ENCODE data around the gene TASP1.
"Not testable (repeated sequence)": the region's sequence is repeated elsewhere in the genome, so short reads cannot be mapped to it uniquely, and the experiment has no call there.

Gene TASP1

DNA sequence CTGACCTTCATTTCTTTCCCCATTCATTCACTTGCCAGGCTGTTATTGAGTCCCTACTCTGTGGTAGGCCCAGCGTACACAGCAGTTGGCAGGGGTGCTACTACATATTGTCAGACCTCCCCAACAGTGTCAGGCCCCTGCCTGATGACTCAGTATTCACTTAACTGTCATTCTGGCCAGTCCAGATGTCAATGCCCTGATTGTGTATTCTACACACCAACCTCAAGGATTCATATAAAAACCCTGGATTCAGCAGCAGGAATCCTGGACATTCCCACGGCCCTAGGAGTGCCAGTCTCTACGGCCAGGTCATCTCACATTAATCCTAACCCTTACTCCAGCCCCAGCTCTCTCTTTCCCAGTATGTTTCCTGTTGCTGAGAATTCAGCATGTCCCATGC is 151.5 kb downstream of the TASP1 start:
- DNase-seq = no peak

DNA sequence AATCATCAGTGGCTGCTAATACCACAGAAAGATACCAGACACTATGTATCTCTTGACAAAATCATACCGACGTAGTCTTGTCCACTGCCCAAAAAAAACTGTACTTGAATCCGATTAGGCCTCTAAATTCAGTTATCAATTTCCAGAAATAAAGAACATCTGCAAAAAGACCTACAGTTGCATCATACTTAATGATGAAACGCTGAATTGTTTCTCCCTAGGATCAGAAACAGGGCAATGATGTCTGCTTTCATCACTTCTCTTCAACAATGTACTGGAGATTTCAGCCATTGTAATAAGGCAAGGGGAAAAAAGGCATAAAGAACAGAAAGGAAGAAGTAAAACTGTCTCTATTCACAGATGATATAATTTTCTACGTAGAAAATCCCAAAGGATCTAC is 152.0 kb downstream of the TASP1 start:
- no peak for DNase-seq

DNA sequence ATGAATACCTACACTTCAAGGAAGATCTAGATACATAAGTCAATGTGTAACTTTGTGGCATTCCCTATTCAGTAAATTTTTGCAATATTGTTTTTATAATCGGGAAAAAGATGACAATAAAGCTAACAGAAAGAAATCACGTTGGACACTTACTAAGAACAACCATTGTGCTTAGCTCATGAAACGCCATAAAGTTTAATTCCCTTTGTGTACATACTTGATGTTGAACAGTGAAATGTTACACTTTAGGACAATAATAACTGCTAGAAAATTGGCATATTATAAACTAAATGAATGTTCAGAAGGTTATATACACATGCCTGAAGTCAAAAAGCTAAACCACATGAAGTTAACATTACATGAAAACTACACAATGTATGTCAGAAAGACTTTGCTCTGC is 153.2 kb downstream of the TASP1 start:
- no peak for DNase-seq

DNA sequence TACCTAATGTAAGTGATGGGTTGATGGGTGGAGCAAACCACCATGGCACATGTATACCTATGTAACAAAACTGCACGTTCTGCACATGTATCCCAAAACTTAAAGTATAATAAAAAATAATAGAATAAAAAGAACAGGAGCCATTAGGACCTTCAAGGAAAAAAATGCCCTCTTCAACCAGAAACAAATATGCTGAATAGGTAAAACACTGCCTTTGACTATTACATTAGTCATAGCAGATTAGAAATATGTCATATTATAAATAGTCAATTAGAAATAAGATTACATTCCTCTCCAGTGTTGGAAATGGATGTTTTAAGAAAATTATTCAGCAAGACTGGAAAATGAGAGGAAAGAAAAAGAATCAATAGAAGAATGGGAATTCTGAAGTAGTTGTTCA is 153.7 kb downstream of the TASP1 start:
- DNase-seq = not testable (repeated sequence)

DNA sequence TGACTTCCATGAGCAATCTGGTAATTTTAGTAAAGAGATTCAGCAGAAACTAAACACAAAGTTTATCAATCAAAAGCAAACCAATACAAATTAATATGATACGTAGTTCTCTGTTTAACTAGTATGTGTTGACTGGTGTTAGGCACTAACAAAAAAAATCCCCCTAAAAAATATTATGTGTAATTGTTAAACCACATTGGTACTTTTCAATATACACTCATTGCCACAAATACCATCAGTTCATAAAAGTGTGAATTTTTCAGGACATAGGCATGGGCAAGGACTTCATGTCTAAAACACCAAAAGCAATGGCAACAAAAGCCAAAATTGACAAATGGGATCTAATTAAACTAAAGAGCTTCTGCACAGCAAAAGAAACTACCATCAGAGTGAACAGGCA is 155.3 kb downstream of the TASP1 start:
- DNase-seq = not testable (repeated sequence)

DNA sequence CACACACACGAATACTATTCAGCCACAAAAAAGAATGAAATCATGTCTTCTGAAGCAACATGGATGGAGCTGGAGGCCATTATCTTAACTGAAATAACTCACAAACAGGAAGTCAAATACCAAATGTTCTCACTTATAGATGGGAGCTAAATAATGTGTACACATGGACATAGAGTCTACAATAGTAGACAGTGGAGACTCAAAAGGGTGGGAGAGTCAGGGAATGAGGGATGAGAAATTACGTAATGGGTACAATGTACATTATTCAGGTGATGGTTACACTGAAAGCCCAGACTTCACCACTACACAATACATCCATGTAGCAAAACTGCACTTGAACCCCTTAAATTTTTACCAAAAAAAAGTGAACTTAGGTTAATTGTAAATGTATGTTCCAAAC is 160.4 kb downstream of the TASP1 start:
- DNase-seq = no peak

DNA sequence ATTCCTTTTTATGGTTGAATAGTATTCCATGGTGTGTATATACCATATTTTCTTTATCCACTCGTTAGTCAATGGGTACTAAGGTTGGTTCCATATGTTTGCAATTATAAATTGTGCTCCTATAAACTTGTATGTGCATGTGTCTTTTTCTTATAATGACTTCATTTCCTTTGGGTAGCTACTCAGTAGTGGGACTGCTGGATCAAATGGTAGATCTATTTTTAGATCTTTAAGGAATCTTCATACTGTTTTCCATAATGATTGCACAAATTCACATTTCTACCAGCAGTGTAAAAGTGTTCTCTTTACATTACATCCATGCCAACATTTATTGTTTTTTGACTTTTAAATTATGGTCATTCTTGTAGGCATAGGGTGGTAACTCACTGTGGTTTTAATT is 164.3 kb downstream of the TASP1 start:
- no peak for DNase-seq

DNA sequence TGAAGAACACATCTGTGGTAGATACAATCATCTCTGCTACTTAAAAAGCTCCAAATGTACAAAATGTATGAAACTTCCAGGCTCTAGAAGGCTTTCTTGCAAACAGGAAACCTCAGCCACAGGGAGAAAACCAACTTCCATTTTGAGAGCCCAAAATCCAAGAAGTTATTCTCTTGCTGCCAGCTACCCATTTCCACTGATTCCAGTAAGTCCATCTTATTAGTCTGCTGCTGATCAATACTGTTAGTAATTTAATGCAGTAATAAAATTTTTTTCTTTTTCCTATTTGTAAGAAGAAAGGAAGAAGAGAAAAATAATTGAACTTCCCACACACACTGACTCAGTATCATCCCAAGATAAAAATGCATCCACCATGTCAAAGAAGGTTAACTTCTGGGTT is 169.5 kb downstream of the TASP1 start:
- DNase-seq = no peak

DNA sequence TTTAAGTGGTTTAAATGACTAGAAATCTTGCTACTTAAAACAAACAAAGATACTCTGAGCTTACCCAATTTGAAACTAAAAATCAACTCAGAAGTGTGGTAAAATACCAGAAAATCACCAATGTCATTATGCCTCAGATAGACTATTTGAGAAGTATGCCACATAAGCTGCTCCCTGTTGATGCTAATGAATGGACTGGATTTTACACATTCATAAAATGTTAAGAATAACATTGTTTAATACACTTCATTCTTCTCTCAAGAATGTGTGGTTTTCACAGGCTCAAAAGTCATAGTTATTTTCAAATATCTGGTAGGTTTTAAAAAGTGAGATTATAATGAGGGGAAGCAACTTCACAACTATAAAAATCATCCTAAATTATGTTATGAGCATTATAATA is 170.6 kb downstream of the TASP1 start:
- no peak for DNase-seq

DNA sequence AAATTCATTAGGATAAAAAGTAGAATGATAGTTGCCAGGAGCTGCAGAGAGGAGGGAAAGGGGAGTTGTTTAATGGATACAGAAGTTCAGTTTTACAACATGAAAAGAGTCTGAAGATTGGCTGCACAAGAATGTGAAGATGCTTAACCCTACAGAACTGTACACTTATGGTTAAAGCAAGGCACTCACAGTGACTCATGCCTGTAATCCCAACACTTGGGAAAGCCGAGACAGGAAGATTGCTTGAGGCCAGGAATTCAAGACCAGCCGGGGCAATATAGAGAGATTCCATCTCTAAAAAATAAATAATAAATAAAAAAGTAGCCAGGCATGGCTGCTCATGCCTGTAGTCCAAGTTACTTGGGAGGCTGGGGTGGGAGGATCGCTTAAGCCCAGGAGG is 174.0 kb downstream of the TASP1 start:
- no peak for DNase-seq

DNA sequence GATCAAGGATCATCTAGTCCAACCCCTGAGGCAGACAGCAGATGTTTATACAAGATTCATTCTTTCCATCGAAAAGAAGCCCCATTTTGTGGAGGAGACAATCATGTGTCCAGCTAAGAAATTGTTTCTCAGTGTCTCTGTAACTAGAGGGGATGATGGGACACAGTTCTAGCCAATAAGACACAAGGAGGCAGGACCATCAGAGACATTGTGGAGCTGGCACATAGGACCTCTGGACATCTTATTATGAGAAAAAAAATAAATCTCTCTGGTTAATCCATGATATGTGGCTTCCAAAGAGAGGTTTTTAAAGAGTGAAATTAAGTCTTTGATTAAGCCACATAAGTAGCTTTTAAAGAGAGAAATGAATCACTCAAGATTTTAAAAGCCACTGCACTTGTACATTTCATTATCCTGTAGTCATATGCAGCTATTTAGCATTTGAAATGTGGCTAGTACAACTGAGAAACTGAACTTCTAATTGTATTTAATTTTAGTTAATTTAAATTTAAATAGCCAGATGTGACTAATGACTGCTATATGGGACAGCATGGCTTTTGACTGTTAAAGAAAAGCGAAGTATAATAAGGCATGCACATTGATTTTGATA is 176.8 kb downstream of the TASP1 start:
- DNase-seq = no peak

DNA sequence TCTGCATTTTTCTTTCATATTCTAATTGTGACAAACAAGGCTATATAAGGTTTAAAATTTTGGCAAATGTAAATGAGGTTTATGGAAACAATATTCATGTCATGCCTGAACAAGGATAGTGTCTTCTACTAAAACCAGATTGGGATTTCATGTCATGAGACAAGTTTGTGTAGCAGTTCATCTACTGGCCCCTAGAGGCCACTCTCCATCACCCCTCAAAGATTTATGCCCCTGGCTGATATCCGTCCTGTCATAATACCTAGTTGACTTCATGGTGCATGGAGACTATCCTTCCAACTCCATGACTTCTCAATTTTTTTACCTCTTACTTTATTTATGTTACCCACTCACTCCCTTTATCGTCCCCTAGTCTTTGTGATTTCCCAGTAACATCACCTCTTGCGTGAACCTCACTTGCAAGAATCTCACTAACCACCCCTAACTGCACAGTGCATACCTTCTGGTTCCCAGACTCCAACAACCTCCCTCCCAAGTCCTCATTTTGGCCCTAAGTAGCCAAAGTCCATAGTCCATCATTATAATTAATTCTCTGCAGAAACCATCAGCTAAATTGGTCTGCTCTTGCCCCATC is 179.8 kb downstream of the TASP1 start:
- no peak for DNase-seq

DNA sequence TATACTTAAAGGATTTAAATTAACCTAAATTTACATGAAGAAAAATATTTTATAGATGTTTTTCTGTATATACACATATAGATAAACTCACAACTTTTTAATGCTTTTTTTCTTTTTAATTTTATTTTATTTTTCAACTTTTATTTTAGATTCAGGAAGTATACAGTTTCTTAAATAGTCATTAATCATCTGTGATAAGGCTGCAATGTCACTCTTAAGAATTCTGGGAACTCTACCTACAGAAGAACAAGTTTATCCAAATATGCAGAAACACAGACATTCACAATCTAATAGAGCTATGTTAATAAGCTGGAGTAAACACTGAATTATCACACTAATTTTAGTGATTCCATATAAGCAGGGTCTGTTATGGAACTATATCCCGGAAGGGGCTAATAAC is 181.2 kb downstream of the TASP1 start:
- no peak for DNase-seq

DNA sequence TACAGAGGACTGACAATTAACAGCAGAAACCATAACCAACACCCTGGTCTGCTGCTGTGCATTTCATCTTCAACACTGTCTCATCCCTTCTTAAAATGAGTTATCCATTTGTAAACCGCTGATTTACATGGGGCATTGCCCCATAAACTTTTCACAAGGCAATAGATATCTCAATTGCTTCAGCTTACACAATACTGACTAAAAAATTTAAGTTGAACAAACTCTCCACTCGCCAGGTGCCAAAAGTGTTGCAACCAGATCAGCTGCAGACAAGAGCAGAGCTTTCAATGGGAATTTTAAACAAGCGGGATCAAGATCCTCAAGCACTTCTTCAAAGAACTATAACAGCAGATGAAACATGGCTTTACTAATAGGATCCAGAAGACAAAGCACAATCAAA is 183.0 kb downstream of the TASP1 start:
- no peak for DNase-seq

DNA sequence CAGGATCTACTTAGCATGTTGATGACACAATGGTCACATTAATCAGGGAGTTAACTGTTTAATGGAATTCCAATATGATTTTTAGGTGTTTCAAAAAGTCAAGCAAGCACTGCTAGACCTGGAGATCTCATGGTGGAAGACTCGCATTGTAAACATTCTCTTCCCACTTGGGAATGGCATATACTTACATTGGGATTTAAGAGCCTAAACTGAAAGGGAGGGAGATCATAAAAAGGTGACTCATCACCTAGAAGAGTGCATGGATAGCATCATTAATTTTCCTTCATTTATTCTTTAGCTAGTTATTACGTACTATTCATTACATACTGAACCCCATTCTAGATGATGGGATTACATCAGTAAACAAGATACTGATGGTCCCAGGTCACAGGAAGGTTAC is 185.4 kb downstream of the TASP1 start:
- no peak for DNase-seq

DNA sequence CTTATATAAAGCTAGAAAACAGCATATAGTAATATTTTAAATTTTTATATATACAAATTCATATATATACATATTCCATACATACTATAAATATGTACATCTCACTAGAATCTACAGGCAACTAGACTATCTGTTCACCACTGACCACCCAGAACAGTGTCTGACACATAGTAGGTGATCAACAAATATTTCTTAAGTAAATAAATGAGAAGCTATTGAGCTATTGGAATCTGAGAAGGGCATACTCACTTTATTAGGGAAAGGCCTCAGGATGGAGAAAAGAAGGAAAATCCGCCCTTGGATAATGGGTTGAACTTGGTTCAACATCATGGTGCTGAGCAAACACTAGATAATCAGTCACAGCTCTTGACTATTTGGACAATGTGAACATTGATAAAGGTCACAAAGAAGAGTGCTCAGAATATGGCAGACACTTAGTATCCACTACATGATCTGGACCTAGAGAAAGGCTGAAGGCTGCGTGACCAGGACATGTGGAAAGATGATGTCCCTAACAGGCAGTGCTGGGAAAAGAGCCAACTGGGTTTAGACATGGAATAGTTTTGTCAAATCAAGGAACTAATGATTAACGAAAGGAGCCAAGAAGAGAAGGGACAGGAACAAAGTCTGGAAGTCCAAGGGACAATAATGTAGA is 186.1 kb downstream of the TASP1 start:
- no peak for DNase-seq

DNA sequence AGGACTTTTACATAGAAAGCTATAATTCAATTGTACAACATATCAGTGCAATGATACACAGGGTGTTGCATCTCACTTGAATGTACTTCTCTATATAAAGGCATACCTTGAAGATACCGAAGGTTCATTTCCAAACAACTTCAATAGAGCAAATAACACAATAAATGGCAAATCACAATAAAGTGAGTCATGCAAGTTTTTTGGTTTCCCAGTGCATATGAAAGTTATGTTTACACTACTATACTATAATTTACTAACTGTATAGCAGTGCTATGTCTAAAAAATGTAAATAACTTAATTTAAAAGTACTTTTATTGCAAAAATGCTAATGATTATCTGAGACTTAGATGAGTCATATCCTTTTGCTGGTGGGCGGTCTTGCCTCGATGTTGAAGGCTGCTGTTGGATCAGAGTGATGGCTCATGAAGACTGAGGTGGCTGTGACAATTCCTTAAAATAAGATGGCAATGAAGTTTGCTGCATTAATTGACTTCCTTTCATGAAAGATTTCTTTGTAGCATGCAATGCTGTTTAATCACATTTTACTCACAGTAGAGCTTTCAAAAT is 188.8 kb downstream of the TASP1 start:
- no peak for DNase-seq

DNA sequence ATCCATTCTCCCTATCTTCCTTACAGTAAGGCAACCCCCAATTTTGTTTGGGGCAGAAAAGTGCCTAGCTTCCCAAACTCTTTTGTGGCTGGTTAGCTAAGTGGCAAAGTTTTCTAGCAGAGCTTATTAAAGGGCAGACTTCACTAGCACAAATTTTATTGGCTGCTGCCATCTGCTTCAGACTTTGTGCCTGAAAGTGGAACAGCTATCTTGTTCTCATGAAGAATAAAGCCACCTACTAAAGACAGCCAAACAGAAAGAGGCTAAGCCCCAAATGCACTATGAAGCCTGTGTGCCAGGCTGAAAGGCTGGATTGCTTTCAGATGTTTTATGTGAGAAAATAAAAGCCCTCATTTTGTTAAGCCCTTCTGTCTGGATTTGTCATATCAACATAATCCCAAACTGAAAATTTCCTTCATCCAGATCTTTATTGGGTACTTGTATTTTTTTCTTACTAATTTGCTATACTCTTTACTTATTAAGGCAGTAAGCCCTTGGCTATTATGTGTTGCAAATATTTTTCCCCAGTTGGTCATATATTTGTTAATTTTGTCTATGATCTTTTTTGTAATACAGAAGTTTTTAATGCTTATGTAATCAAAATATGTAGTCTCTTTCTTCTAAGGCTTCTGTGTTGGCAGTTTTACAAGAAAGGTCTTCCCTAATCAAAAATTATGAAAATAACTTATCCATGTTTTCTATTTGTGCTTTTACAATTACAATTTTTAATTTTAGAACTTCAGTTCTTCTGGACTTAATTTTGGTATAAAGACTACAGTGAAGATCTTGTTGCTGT is 191.1 kb downstream of the TASP1 start:
- no peak for DNase-seq

DNA sequence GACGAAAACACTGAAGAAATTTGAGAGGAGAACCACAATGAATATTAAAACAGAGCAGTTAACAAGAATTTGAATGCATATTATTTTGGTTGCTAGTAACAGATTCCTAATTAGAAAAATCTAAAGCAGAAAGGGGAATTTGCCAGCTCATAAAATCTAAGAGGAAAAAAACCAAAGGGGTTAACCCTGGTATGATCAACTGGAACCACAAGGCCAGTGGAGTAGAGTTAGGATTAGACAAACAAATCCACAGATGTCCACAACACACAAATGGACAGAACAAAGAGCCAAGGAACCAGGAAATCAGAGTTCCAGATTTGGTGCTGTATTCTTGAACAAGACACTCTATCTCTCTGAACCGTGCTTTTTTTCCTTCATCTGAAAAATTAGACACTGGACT is 195.0 kb downstream of the TASP1 start:
- no peak for DNase-seq

DNA sequence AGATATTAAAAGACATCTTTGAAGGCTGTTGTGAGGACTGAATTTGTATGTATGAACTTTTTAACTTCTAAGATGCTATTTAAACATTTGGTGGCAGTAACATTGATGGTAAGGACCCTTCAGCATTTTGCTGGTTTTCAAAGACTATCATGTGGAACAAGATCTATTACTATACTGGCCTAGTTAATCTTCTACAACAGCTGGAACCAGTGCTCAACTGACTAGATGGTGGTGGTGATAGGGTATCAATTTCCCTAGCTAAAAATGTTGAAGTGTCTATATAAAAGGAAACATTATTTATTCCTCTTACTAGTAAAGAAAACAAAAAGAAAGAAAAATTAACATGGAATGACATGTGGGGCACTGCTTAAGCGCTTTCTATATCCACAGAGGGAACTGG is 195.7 kb downstream of the TASP1 start:
- DNase-seq = no peak

DNA sequence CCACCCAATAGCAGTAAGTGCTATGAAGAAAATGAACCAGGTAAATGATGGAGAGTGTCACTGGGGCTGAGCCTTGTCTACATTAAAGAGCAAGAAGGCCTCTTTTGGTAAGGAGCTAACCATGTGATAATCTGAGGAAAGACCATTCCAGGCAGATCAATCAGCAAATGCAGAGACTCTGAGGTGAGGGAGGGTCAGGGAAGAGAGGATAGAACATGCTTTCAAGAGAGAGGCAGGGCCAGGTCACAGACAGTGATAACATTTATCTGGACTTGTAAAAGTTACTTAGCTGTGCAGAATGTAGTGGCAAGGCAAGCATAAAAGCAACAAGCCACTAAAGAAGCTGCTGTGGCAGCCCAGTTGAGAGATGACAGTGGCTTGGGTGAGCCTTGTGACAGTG is 197.3 kb downstream of the TASP1 start:
- no peak for DNase-seq

DNA sequence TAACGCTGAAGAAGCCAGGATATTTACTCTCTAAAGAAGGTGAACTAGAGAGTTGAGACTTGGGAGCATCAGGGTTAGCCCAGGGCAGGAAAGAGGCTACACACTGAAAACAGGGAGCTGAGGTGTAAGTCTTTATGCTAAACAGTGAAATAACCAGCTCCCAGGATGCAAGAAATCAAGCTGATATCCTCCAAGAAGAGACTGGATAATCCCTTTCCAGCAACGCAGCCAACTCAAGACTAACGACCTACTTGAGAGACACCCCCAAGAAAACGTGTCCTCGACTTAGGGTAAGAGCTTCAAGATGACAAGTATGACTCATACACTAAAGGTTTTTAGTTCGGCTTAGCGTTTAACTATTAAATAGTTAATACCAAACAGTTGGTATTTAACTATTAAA is 202.2 kb downstream of the TASP1 start:
- no peak for DNase-seq

DNA sequence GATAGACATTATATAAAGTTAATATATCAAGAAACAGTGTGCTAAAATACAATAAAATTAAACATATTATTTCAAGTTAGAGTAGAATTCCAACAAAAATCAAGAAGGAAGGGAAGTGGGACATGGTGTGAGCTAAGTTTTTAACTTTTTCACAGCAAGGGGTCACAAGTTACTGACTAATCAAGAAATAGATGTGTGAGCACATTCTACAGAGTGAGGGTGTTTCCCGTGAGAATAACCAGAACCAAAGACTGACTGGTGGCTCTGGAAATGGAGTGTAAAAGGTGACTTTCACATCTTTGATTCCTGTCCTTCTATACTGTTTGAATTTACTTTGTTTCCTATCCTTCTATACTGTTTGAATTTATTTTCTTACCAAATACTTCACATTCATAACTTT is 206.6 kb downstream of the TASP1 start:
- no peak for DNase-seq
